A549 (cell line): Measurements from ENCODE around the gene ZNF654. TPM values are rescaled to one million over a fixed set of nuclear protein-coding genes. Genes with fewer than 3 reads are reported as not detected.

Experiments
- ATAC-seq, 2 experiments: fragments of 200-7000 bp in 1 of 2; fragments of >200 bp in 1 of 2; cut with Nextera tagmentation in 1 of 2; cut with Tn5 transposase in 1 of 2; 3 replicates each; pipeline versions ENCODE4 v1.8.0 to v1.9.1; 2018 to 2020; ENCODE audit warnings: mild to moderate bottlenecking in 1 of 2, moderate library complexity in 1 of 2
- CTCF ChIA-PET: fragments of 300-600 bp; sonication (Branson Sonifier 250); formaldehyde crosslinking; extraction: SDS; loops from one replicate; lab custom pipeline; 2021; ENCODE audit warnings: antibody characterized with exemption, inconsistent platforms; lab: Yijun Ruan, JAX
- POLR2A ChIA-PET: fragments of 350-600 bp; formaldehyde crosslinking; extraction: SDS; loops from one replicate; lab custom pipeline; 2021; ENCODE audit warnings: antibody characterized with exemption, inconsistent platforms; lab: Yijun Ruan, JAX
- DNase-seq, 2 experiments: peaks; one replicate each; pipeline versions ENCODE4 v3.0.0 to v3.0.0-alpha.2; 2011 to 2016; ENCODE audit warnings: low read depth in 1 of 2, low spot score in 1 of 2
- FAIRE-seq: peaks from 2 replicates; lab custom pipeline; 2011; peaks lifted over from hg19 to GRCh38; lab: Jason Lieb, UNC
- H3K27ac ChIP-seq, 2 experiments: fragments of >200 bp; sonication (Bioruptor Twin); formaldehyde crosslinking; 3 replicates each; pipeline ENCODE4 v1.5.1; 2016 to 2017
- H3K4me1 ChIP-seq: fragments of >200 bp; sonication (Bioruptor Twin); formaldehyde crosslinking; 3 replicates; pipeline ENCODE4 v1.6.1; 2016
- H3K4me2 ChIP-seq: fragments of >200 bp; sonication (Bioruptor Twin); formaldehyde crosslinking; 3 replicates; pipeline ENCODE4 v1.6.1; 2016
- H3K4me3 ChIP-seq: fragments of >200 bp; sonication (Bioruptor Twin); formaldehyde crosslinking; 3 replicates; pipeline ENCODE4 v1.5.1; 2016
- H3K9me3 ChIP-seq: fragments of >200 bp; sonication (Bioruptor Twin); formaldehyde crosslinking; 3 replicates; pipeline ENCODE4 v1.6.1; 2016
- ATOH8 ChIP-seq: fragments of 250-450 bp; sonication (Bioruptor Pico); IDR thresholded peaks from 2 replicates; pipeline ENCODE4 v1.5.0; 2020; ENCODE audit warnings: low read depth, mild to moderate bottlenecking, moderate library complexity
- CHD4 ChIP-seq: fragments of 200-600 bp; sonication (generic); IDR thresholded peaks from 2 replicates; pipeline ENCODE4 v1.6.1; 2016; ENCODE audit warnings: antibody characterized with exemption, mild to moderate bottlenecking, borderline replicate concordance
- E2F6 ChIP-seq: IDR thresholded peaks from 2 replicates; pipeline ENCODE4 v1.6.1; 2012; ENCODE audit warnings: low read depth, borderline replicate concordance
- ELK1 ChIP-seq: fragments of 150-350 bp; IDR thresholded peaks from 2 replicates; pipeline ENCODE4 v1.6.1; 2014; ENCODE audit warnings: low read depth, mild to moderate bottlenecking, low read length
- FOXS1 ChIP-seq: fragments of 250-450 bp; sonication (Bioruptor Pico); IDR thresholded peaks from 2 replicates; pipeline ENCODE4 v1.5.0; 2020; ENCODE audit warnings: mild to moderate bottlenecking, moderate library complexity
- GATA3 ChIP-seq: IDR thresholded peaks from 2 replicates; pipeline ENCODE4 v1.6.1; 2012; ENCODE audit warnings: borderline replicate concordance
- HES2 ChIP-seq: fragments of >200 bp; sonication (Bioruptor Twin); formaldehyde crosslinking; IDR thresholded peaks from 2 replicates; pipeline ENCODE4 v1.6.1; 2016
- HMGXB4 ChIP-seq: fragments of 250-450 bp; sonication (Bioruptor Pico); IDR thresholded peaks from 2 replicates; pipeline ENCODE4 v1.5.0; 2021; ENCODE audit warnings: mild to moderate bottlenecking, moderate library complexity, borderline replicate concordance
- HOXA7 ChIP-seq: fragments of 250-450 bp; sonication (Bioruptor Pico); IDR thresholded peaks from 2 replicates; pipeline ENCODE4 v1.5.0; 2020; ENCODE audit warnings: mild to moderate bottlenecking, moderate library complexity
- KDM5A ChIP-seq: fragments of 200-600 bp; sonication (generic); IDR thresholded peaks from 2 replicates; pipeline ENCODE4 v1.6.1; 2016; ENCODE audit warnings: antibody characterized with exemption, mild to moderate bottlenecking
- MAZ ChIP-seq: fragments of 150-350 bp; IDR thresholded peaks from 2 replicates; pipeline ENCODE4 v1.6.1; 2014; ENCODE audit warnings: antibody characterized with exemption, low read depth, low read length, borderline replicate concordance
- NR3C1 ChIP-seq: fragments of >200 bp; sonication (Bioruptor Twin); formaldehyde crosslinking; IDR thresholded peaks from 3 replicates; pipeline ENCODE4 v1.6.1; 2017
- PBX3 ChIP-seq: IDR thresholded peaks from 2 replicates; pipeline ENCODE4 v1.6.1; 2012
- POLR2AphosphoS2 ChIP-seq: conservative IDR thresholded peaks from 2 replicates; pipeline ENCODE4 v1.6.1; 2012; ENCODE audit warnings: low read length, improper control_type of control experiment, inconsistent platforms
- REST ChIP-seq: fragments of 200-600 bp; sonication (generic); IDR thresholded peaks from 2 replicates; pipeline ENCODE4 v1.6.1; 2016; ENCODE audit warnings: antibody characterized with exemption, mild to moderate bottlenecking, moderate library complexity
- SREBF2 ChIP-seq: fragments of 450-650 bp; IDR thresholded peaks from 2 replicates; pipeline ENCODE4 v1.6.1; 2014; ENCODE audit warnings: mild to moderate bottlenecking, moderate library complexity
- ZNF302 ChIP-seq: fragments of 250-450 bp; sonication (Bioruptor Pico); IDR thresholded peaks from 2 replicates; pipeline ENCODE4 v1.9.0; 2021; ENCODE audit warnings: inconsistent platforms, mild to moderate bottlenecking, moderate library complexity
- WGBS: methylation state at CpG from one replicate; pipeline ENCODE4 v1.1.6; 2017; ENCODE audit errors: missing lambda C conversion rate; 5-methylcytosine and 5-hydroxymethylcytosine counted together
- polyA plus RNA-seq, 4 experiments: library from polyadenylated mRNA; depleted of rRNA in 3 of 4; stranded (reverse); fragments of >200 nt; fragmentation: RNase III in 1 of 4; extraction: RNeasy Plus Mini Kit Qiagen cat#74134 plus additional on column Dnase treatment in 1 of 4; gene quantifications; 2 replicates in 3 of 4; 3 replicates in 1 of 4; pipeline ENCODE4 v1.2.3, GENCODE V29; 2011 to 2017

ZNF654 gene
- polyA plus RNA-seq, 2 of the 4 experiments (the other 2 are of a cell fraction), result 3.2 to 4.4 TPM

- no peak for TF ChIP-seq ELK1
- no peak for TF ChIP-seq SREBF2
Observed at GRCh38 chr3:88028876-88029275, 30.2 kb upstream of the ZNF654 start (continued).

GRCh38 chr3:88030210-88030609 is 28.8 kb upstream of the ZNF654 start:
- DNase-seq (no peak), ATAC-seq (no peak)
- POLR2A ChIA-PET, result no interaction called here
- H3K4me2 ChIP-seq, result peak overlapping the region; percentile 41
- no peak overlapping the region for H3K27ac ChIP-seq
- 61% methylated on average over 3 of the region's 3 CpGs for WGBS
- TF ChIP-seq MAZ, result no peak
- TF ChIP-seq REST, result no peak
- TF ChIP-seq HOXA7 (CRISPR knock-in tag), result no peak
- no peak for TF ChIP-seq ATOH8
- TF ChIP-seq ZNF302, result no peak
- no peak for TF ChIP-seq NR3C1
- TF ChIP-seq POLR2AphosphoS2, result no peak
- no peak for TF ChIP-seq HMGXB4 (CRISPR knock-in tag)
- no peak for TF ChIP-seq PBX3
- TF ChIP-seq CHD4, result no peak
- TF ChIP-seq GATA3, result no peak
- no peak for TF ChIP-seq FOXS1 (CRISPR knock-in tag)
- no peak for TF ChIP-seq KDM5A
- TF ChIP-seq E2F6, result no peak
- TF ChIP-seq HES2, result no peak
- TF ChIP-seq, all 56 proteins: peak for 0
- Histone ChIP-seq H3K4me1 (peaks cover 6% of the 10 kb centered on the region; the same call in 2 of the 3 replicates), H3K9me3 (no peaks in the 10 kb centered on the region), H3K4me3 (no peak overlapping the region)
- FAIRE-seq, result no peak
- CTCF ChIA-PET, result interaction anchor here (1.4 kb wide), 1 partner anchor 13 kb away, joined by 4 read pairs; no protein-coding TSS in a partner anchor
